A673 (cell line): Measurements from ENCODE around the gene SNTG2. TPM values are rescaled to one million over a fixed set of nuclear protein-coding genes. Genes with fewer than 3 reads are reported as not detected.

Experiments used
- BruUV-seq: library from RNA; stranded (reverse); fragments of 400-500 nt; replicated peaks from 2 replicates; lab custom pipeline; 2021; lab: Mats Ljungman, UMichigan
- CTCF ChIA-PET: fragments of 300-600 bp; sonication (Branson Sonifier 250); formaldehyde crosslinking; loops from one replicate; lab custom pipeline; 2022; ENCODE audit warnings: antibody characterized with exemption; lab: Charles Lee
- POLR2A ChIA-PET: fragments of 300-600 bp; sonication (Branson Sonifier 250); formaldehyde crosslinking; loops from one replicate; lab custom pipeline; 2022; ENCODE audit warnings: antibody characterized with exemption; ENCODE audit not compliant: low non-redundant PET; lab: Charles Lee
- DNase-seq: peaks from one replicate; pipeline ENCODE4 v3.0.0-alpha.2; 2015; ENCODE audit warnings: low spot score
- H3K27ac ChIP-seq: fragments of 200-600 bp; sonication (generic); 2 replicates; pipeline ENCODE4 v1.5.1; 2016; ENCODE audit warnings: mixed run types, low read depth, mild to moderate bottlenecking, mixed read lengths, antibody characterized with exemption, low read length; ENCODE audit not compliant: poor library complexity, severe bottlenecking
- H3K27me3 ChIP-seq: fragments of 200-600 bp; sonication (generic); replicated peaks from 2 replicates; pipeline ENCODE4 v1.6.1; 2017; ENCODE audit warnings: mixed run types, low read depth, mild to moderate bottlenecking, mixed read lengths, antibody characterized with exemption, low read length; ENCODE audit not compliant: insufficient read depth, poor library complexity
- H3K36me3 ChIP-seq: fragments of 200-600 bp; sonication (generic); 2 replicates; pipeline ENCODE4 v1.6.1; 2016; ENCODE audit warnings: mixed run types, mild to moderate bottlenecking, mixed read lengths, antibody characterized with exemption, low read length; ENCODE audit not compliant: insufficient read depth, poor library complexity, severe bottlenecking
- H3K4me1 ChIP-seq: fragments of 200-600 bp; sonication (generic); 2 replicates; pipeline ENCODE4 v1.6.1; 2017; ENCODE audit warnings: mixed run types, mild to moderate bottlenecking, mixed read lengths, antibody characterized with exemption, low read length; ENCODE audit not compliant: insufficient read depth, poor library complexity, severe bottlenecking
- H3K4me3 ChIP-seq: fragments of 200-600 bp; sonication (generic); 2 replicates; pipeline ENCODE4 v1.5.1; 2016; ENCODE audit warnings: low read depth, mixed run types, mild to moderate bottlenecking, mixed read lengths, low read length; ENCODE audit not compliant: poor library complexity, severe bottlenecking
- H3K9me3 ChIP-seq: fragments of 200-600 bp; sonication (generic); 2 replicates; pipeline ENCODE4 v1.6.1; 2016; ENCODE audit warnings: mixed run types, low read depth, mild to moderate bottlenecking, mixed read lengths, antibody characterized with exemption, low read length; ENCODE audit not compliant: poor library complexity, severe bottlenecking
- CTCF ChIP-seq: fragments of 300-800, 200-600 bp; sonication (generic); conservative IDR thresholded peaks from 2 replicates; pipeline ENCODE4 v1.5.1; 2017; ENCODE audit warnings: low read depth, mild to moderate bottlenecking, antibody characterized with exemption, low read length, moderate library complexity, mixed read lengths
- EZH2 ChIP-seq: fragments of 200-600 bp; sonication (generic); IDR thresholded peaks from 2 replicates; pipeline ENCODE4 v1.6.1; 2017; ENCODE audit warnings: borderline replicate concordance, low read depth, mild to moderate bottlenecking, mixed read lengths, antibody characterized with exemption, low read length; ENCODE audit not compliant: poor library complexity, severe bottlenecking
- intact Hi-C: fragments of 100-400 bp; cut with micrococcal nuclease; formaldehyde crosslinking; loops from one replicate; pipeline ENCODE4 v1.10.0; 2022; ENCODE audit not compliant: unreplicated experiment
- total RNA-seq: library from RNA; stranded (reverse); gene quantifications from 2 replicates; pipeline ENCODE4 v1.2.3, GENCODE V29; 2021

The SNTG2 gene
- total RNA-seq, 1 experiment from 2014 or later: 3.7 TPM

- Histone ChIP-seq H3K27me3 (no peaks in the 10 kb centered on the region), H3K4me3 (no peak overlapping the region), H3K36me3 (no peaks in the 10 kb centered on the region), H3K27ac (no peak overlapping the region), H3K4me1 (peaks cover 10% of the 10 kb centered on the region), H3K9me3 (no peaks in the 10 kb centered on the region)
- TF ChIP-seq EZH2: no peak
- no peak for TF ChIP-seq CTCF
- ChIA-PET POLR2A (no interaction called here), CTCF (no interaction called here)
- intact Hi-C loops: no loop called here
- BruUV-seq: no TSS peak
- DNase-seq: no peak
Observed at GRCh38 chr2:1153920-1154319, 203.3 kb downstream of the SNTG2 start.

DNA sequence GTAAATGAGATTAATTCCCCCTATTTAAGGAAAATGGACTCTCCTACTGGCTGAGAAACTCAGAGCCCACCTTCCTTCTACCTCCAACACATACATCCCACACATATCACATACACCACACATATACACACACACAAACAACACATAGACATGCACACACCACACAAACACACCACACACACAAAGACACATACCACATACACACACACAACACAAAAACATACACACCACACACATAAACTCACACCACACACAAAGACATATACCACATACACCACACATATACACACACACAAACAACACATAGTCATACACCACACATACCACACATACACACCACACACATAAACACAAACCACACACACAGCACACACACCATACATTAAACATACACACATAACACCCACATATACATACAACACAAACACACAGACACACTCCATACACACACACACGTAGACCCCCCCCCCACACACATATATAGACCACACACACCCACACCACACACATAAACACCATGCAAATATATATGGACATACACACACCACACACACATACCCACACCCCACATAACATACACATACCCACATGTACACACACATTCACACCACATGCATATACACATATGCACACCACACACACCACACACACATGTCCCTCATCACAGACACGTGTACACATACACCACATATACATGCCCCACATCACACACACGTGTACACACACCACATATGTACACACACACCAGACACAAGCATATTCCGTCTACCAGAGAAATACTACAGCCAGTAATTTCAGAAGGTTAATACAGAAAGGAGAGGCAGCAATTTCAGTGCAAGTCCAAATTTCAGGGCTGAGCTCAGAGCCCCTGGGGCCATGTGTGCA, 204.3 kb downstream of the SNTG2 start:
- H3K4me3 ChIP-seq: no peak overlapping the region
- no peaks in the 10 kb centered on the region for H3K36me3 ChIP-seq
- POLR2A ChIA-PET: no interaction called here
- H3K27me3 ChIP-seq: no peaks in the 10 kb centered on the region
- peaks cover 10% of the 10 kb centered on the region for H3K4me1 ChIP-seq
- intact Hi-C loops: no loop called here
- no peak for DNase-seq
- no peak overlapping the region for H3K27ac ChIP-seq
- no peaks in the 10 kb centered on the region for H3K9me3 ChIP-seq
- BruUV-seq: no TSS peak
- CTCF ChIA-PET: no interaction called here
- TF ChIP-seq CTCF (no peak), EZH2 (no peak)

DNA sequence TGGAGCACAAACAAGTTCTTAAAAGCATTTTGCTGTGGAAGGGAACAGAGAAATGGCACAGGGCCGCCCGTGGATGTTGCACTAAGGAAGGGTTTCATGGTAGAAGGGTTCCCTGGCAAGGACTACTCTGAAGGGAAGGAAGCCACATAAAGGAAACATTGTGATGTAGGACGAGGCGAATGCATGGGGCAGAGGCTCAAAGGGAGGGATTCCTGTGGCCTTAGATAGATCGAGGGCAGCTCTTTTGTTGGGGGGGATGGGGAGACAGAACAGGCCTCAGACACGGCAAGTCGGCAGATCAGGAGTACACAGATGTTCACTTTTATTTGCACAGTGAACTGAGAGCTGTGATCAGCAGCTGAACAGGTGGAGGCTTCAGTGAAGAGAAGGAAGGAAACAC, 205.4 kb downstream of the SNTG2 start:
- Histone ChIP-seq H3K9me3 (no peaks in the 10 kb centered on the region), H3K36me3 (no peaks in the 10 kb centered on the region), H3K4me1 (peaks cover 10% of the 10 kb centered on the region), H3K27ac (no peak overlapping the region), H3K27me3 (no peaks in the 10 kb centered on the region), H3K4me3 (no peak overlapping the region)
- DNase-seq: no peak
- POLR2A ChIA-PET: no interaction called here
- no peak for TF ChIP-seq EZH2
- TF ChIP-seq CTCF: no peak
- CTCF ChIA-PET: no interaction called here
- BruUV-seq: no TSS peak
- intact Hi-C loops: no loop called here
